ENCODE measurements around the gene FAT3. TPM values are rescaled to one million over a fixed set of nuclear protein-coding genes. Genes with fewer than 3 reads are reported as not detected.

The FAT3 gene
- total RNA-seq, 1 experiment from 2014 or later = 0.33 TPM

GRCh38 chr11:92269021-92269420, 44.4 kb downstream of the FAT3 start:
- no peak for TF ChIP-seq POLR2AphosphoS5 (IDR thresholded peaks at IDR 0.05; ENCODE audit: low read depth, low read length)
- no peaks in the 10 kb centered on the region for H3K9me3 ChIP-seq (ENCODE audit: control insufficient read depth, insufficient read depth, low read depth, low read length)
- no peak overlapping the region for H3K4me3 ChIP-seq (ENCODE audit: low read depth in 2 of 2, low read length in 2 of 2)
- ChIA-PET CTCF (no interaction called here), POLR2A (no interaction called here)
- H3K27ac ChIP-seq (ENCODE audit: low read length) = no peak overlapping the region
- H3K36me3 ChIP-seq (ENCODE audit: control insufficient read depth, insufficient read depth, low read length) = no peaks in the 10 kb centered on the region
- DNase-seq (ENCODE audit: low read depth, low spot score) (peak; percentile 17), ATAC-seq (peak; percentile 78)
- in situ Hi-C loops (cut with HindIII; ENCODE audit: low pct_unique_long_range_greater_than_20kb, low sequenced_read_pairs) = no loop called here
- no peaks in the 10 kb centered on the region for H3K27me3 ChIP-seq (ENCODE audit: control insufficient read depth, insufficient read depth, low read length)
- intact Hi-C loops (cut with micrococcal nuclease; ENCODE audit: unreplicated experiment) = no loop called here
- no TSS peak for BruUV-seq (replicated peaks)
- H3K4me1 ChIP-seq (ENCODE audit: control insufficient read depth, insufficient read depth, low read length) = no peaks in the 10 kb centered on the region

GRCh38 chr11:92269841-92270240, 45.2 kb downstream of the FAT3 start:
- Histone ChIP-seq H3K4me1 (ENCODE audit: control insufficient read depth, insufficient read depth, low read length) (no peaks in the 10 kb centered on the region), H3K9me3 (ENCODE audit: control insufficient read depth, insufficient read depth, low read depth, low read length) (no peaks in the 10 kb centered on the region), H3K27me3 (ENCODE audit: control insufficient read depth, insufficient read depth, low read length) (no peaks in the 10 kb centered on the region), H3K27ac (ENCODE audit: low read length) (no peak overlapping the region), H3K36me3 (ENCODE audit: control insufficient read depth, insufficient read depth, low read length) (no peaks in the 10 kb centered on the region), H3K4me3 (ENCODE audit: low read depth in 2 of 2, low read length in 2 of 2) (no peak overlapping the region)
- TF ChIP-seq SIN3A (IDR thresholded peaks at IDR 0.05; ENCODE audit: borderline replicate concordance, insufficient read depth, low read depth, low read length) = no peak
- no peak for TF ChIP-seq POLR2AphosphoS5 (IDR thresholded peaks at IDR 0.05; ENCODE audit: low read depth, low read length)
- no peak for TF ChIP-seq REST (IDR thresholded peaks at IDR 0.05; ENCODE audit: insufficient read depth in 1 of 2, low read depth in 2 of 2, low read length in 1 of 2)
- no peak for TF ChIP-seq TCF7L2 (IDR thresholded peaks at IDR 0.05; ENCODE audit: low read depth, low read length)
- TF ChIP-seq CTCF (IDR thresholded peaks at IDR 0.05) = no peak
- no peak for ATAC-seq
- intact Hi-C loops (cut with micrococcal nuclease; ENCODE audit: unreplicated experiment) = no loop called here
- ChIA-PET POLR2A (no interaction called here), CTCF (no interaction called here)
- BruUV-seq (replicated peaks) = no TSS peak
- in situ Hi-C loops (cut with HindIII; ENCODE audit: low pct_unique_long_range_greater_than_20kb, low sequenced_read_pairs) = no loop called here
- no peak for DNase-seq (ENCODE audit: low read depth, low spot score)

- no peaks in the 10 kb centered on the region for H3K27me3 ChIP-seq (ENCODE audit: control insufficient read depth, insufficient read depth, low read length)
- in situ Hi-C loops (cut with HindIII; ENCODE audit: low pct_unique_long_range_greater_than_20kb, low sequenced_read_pairs) (no loop called here), intact Hi-C loops (cut with micrococcal nuclease; ENCODE audit: unreplicated experiment) (no loop called here)
- BruUV-seq (replicated peaks) = no TSS peak
- ATAC-seq (no peak), DNase-seq (ENCODE audit: low read depth, low spot score) (no peak)
- no peak for TF ChIP-seq CTCF (IDR thresholded peaks at IDR 0.05)
- no peaks in the 10 kb centered on the region for H3K4me1 ChIP-seq (ENCODE audit: control insufficient read depth, insufficient read depth, low read length)
- no peaks in the 10 kb centered on the region for H3K36me3 ChIP-seq (ENCODE audit: control insufficient read depth, insufficient read depth, low read length)
- no peaks in the 10 kb centered on the region for H3K9me3 ChIP-seq (ENCODE audit: control insufficient read depth, insufficient read depth, low read depth, low read length)
- POLR2A ChIA-PET = no interaction called here
- H3K27ac ChIP-seq (ENCODE audit: low read length) = no peak overlapping the region
- CTCF ChIA-PET = no interaction called here
- H3K4me3 ChIP-seq (ENCODE audit: low read depth in 2 of 2, low read length in 2 of 2) = no peak overlapping the region
Measured at GRCh38 chr11:92272651-92273050, 48.0 kb downstream of the FAT3 start.
